HCT116 (cell line): Measurements from ENCODE around the gene DNASE1L1. TPM values are rescaled to one million over a fixed set of nuclear protein-coding genes. Genes with fewer than 3 reads are reported as not detected.

Experiments
- ATAC-seq: fragments of 200-7000 bp; cut with Tn5 transposase; 2 replicates; pipeline ENCODE4 v1.9.1; 2020; ENCODE audit warnings: mild to moderate bottlenecking, moderate library complexity
- BruUV-seq: library from RNA; stranded (reverse); fragments of 400-500 nt; replicated peaks from 2 replicates; lab custom pipeline; 2021; lab: Mats Ljungman, UMichigan
- CTCF ChIA-PET: fragments of 300-600 bp; sonication (Branson Sonifier 250); formaldehyde crosslinking; loops from one replicate; lab custom pipeline; 2021; ENCODE audit warnings: antibody characterized with exemption; lab: Charles Lee
- POLR2A ChIA-PET: fragments of 300-600, 350-600 bp; sonication (Branson Sonifier 250); formaldehyde crosslinking; loops from one replicate; lab custom pipeline; 2021; ENCODE audit warnings: antibody characterized with exemption; lab: Charles Lee
- RAD21 ChIA-PET, 2 experiments: fragments of 300-600 bp; sonication (Branson Sonifier 250); formaldehyde crosslinking; loops; one replicate each; lab custom pipeline; 2023; ENCODE audit warnings: low total read pairs in 2 of 2; ENCODE audit not compliant: uncharacterized antibody in 2 of 2, unreplicated experiment in 2 of 2, low non-redundant PET in 1 of 2; lab: Charles Lee
- DNase-seq: peaks from one replicate; pipeline ENCODE4 v3.0.0-alpha.2; 2010; ENCODE audit warnings: low read depth, low spot score
- H2AFZ ChIP-seq: fragments of 200-600 bp; shearing (Covaris generic), sonication (generic); 2 replicates; pipeline ENCODE4 v1.6.1; 2017; ENCODE audit warnings: low read depth, mixed run types, mixed read lengths, antibody characterized with exemption, low read length; ENCODE audit not compliant: poor library complexity, severe bottlenecking
- H3K27ac ChIP-seq: 2 replicates; pipeline ENCODE4 v1.5.1; 2012; ENCODE audit warnings: low read depth, low read length
- H3K27me3 ChIP-seq: fragments of 200-600 bp; sonication (generic); 2 replicates; pipeline ENCODE4 v1.6.1; 2016; ENCODE audit warnings: mixed run types, low read length, mixed read lengths; ENCODE audit not compliant: insufficient read depth
- H3K36me3 ChIP-seq, 2 experiments: fragments of 200-500 bp in 1 of 2; fragments of 200-600 bp in 1 of 2; sonication (Bioruptor generic) in 1 of 2; sonication (generic) in 1 of 2; 2 replicates each; pipeline versions ENCODE4 v1.5.1 to v1.6.1; 2014 to 2016; ENCODE audit warnings: low read length in 2 of 2, inconsistent platforms in 1 of 2, mixed read lengths in 1 of 2, mixed run types in 1 of 2; ENCODE audit not compliant: insufficient read depth in 2 of 2, control insufficient read depth in 1 of 2
- H3K4me1 ChIP-seq, 2 experiments: fragments of 200-600 bp in 1 of 2; sonication (generic) in 1 of 2; 2 replicates each; pipeline versions ENCODE4 v1.5.1 to v1.6.1; 2012 to 2017; ENCODE audit warnings: low read length in 2 of 2, inconsistent platforms in 1 of 2, mild to moderate bottlenecking in 1 of 2, mixed read lengths in 1 of 2, mixed run types in 1 of 2, moderate library complexity in 1 of 2; ENCODE audit not compliant: insufficient read depth in 2 of 2, control insufficient read depth in 1 of 2
- H3K4me2 ChIP-seq: fragments of 200-600 bp; sonication (generic); 2 replicates; pipeline ENCODE4 v1.6.1; 2017; ENCODE audit warnings: mixed run types, low read length, mixed read lengths
- H3K4me3 ChIP-seq, 2 experiments: fragments of 200-600 bp in 1 of 2; sonication (generic) in 1 of 2; replicated peaks in 1 of 2; 2 replicates each; pipeline ENCODE4 v1.5.1; 2011 to 2016; ENCODE audit warnings: low read length in 2 of 2, control low read depth in 1 of 2, low read depth in 1 of 2, mild to moderate bottlenecking in 1 of 2, mixed read lengths in 1 of 2, mixed run types in 1 of 2
- H3K79me2 ChIP-seq: fragments of 200-600 bp; sonication (generic); 2 replicates; pipeline ENCODE4 v1.6.1; 2017; ENCODE audit warnings: mild to moderate bottlenecking, mixed run types, low read length, moderate library complexity, mixed read lengths; ENCODE audit not compliant: insufficient read depth
- H3K9ac ChIP-seq: fragments of 200-600 bp; sonication (generic); 2 replicates; pipeline ENCODE4 v1.6.1; 2016; ENCODE audit warnings: low read length, mixed read lengths
- H3K9me2 ChIP-seq: fragments of 200-600 bp; sonication (generic), shearing (Covaris generic); 2 replicates; pipeline ENCODE4 v1.6.1; 2017; ENCODE audit warnings: mixed run types, mild to moderate bottlenecking, moderate library complexity; ENCODE audit not compliant: insufficient read depth
- H3K9me3 ChIP-seq, 2 experiments: fragments of 200-500 bp in 1 of 2; fragments of 200-600 bp in 1 of 2; sonication (Bioruptor generic) in 1 of 2; sonication (generic) in 1 of 2; 2 replicates each; pipeline ENCODE4 v1.6.1; 2014 to 2017; ENCODE audit warnings: low read length in 2 of 2, mixed read lengths in 2 of 2, inconsistent platforms in 1 of 2, low read depth in 1 of 2, mild to moderate bottlenecking in 1 of 2, mixed run types in 1 of 2, moderate library complexity in 1 of 2; ENCODE audit not compliant: control insufficient read depth in 1 of 2, insufficient read depth in 1 of 2
- H4K20me1 ChIP-seq: fragments of 200-600 bp; sonication (generic), shearing (Covaris generic); 2 replicates; pipeline ENCODE4 v1.6.1; 2017; ENCODE audit warnings: mixed run types, mild to moderate bottlenecking, moderate library complexity; ENCODE audit not compliant: insufficient read depth
- CEBPB ChIP-seq: IDR thresholded peaks from 2 replicates; pipeline ENCODE4 v1.6.1; 2012; ENCODE audit warnings: low read depth
- ELF1 ChIP-seq: IDR thresholded peaks from 2 replicates; pipeline ENCODE4 v1.6.1; 2012; ENCODE audit warnings: low read depth, borderline replicate concordance
- EZH2 ChIP-seq: fragments of 200-600 bp; sonication (generic); IDR thresholded peaks from 2 replicates; pipeline ENCODE4 v1.6.1; 2017; ENCODE audit warnings: antibody characterized with exemption, mixed run types
- FOSL1 ChIP-seq: IDR thresholded peaks from 2 replicates; pipeline ENCODE4 v1.6.1; 2012; ENCODE audit warnings: low read depth
- YY1 ChIP-seq: IDR thresholded peaks from 2 replicates; pipeline ENCODE4 v1.6.1; 2011; ENCODE audit warnings: low read length, low read depth, moderate library complexity, mild to moderate bottlenecking; ENCODE audit not compliant: insufficient replicate concordance; ENCODE audit errors: extremely low read depth
- ZFX ChIP-seq: fragments of 450-650 bp; IDR thresholded peaks from 2 replicates; pipeline ENCODE4 v1.6.1; 2017
- ZNF274 ChIP-seq: fragments of 200-500 bp; sonication (Bioruptor generic); IDR thresholded peaks from 2 replicates; pipeline ENCODE4 v1.6.1; 2014; ENCODE audit warnings: mild to moderate bottlenecking, low read depth, low read length, inconsistent platforms
- intact Hi-C: fragments of 100-400 bp; cut with micrococcal nuclease; formaldehyde crosslinking; loops from 2 replicates; pipeline ENCODE4 v1.10.0; 2022
- total RNA-seq: library from RNA; stranded (reverse); gene quantifications from one replicate; pipeline ENCODE4 v1.2.1, GENCODE V29; 2021; ENCODE audit not compliant: unreplicated experiment
- TF ChIP-seq, protein P1 (sequence below): IDR thresholded peaks from 2 replicates; pipeline ENCODE4 v1.6.1; 2012; ENCODE audit warnings: low read depth

DNASE1L1 gene
- total RNA-seq, 1 experiment from 2014 or later: 16.5 TPM

DNA sequence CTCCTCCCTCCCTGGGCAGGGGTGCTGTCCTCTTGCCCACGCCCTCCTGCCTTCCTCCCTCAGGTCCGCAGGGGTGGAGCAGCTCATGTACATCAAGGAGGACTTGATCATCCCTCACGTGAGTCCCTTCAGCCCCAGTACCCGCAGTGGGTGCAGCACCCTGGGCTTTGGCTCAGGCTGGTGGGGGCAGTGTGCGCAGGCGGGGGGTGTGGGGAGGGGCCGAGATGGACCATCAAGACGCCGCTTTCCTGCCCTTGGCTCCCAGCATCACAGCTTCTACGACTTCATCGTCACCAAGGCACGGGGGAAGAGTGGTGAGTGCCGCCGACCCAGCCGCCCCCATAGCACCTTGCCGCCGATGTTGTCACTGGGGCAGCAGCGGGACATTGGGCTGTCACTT is 40.6 kb upstream of the DNASE1L1 start:
- ChIA-PET CTCF (no interaction called here), RAD21 (no interaction called here)
- intact Hi-C loops: no loop called here

More for the DNA sequence above, 40.6 kb upstream of the DNASE1L1 start:
- Histone ChIP-seq H3K36me3 (no peaks in the 10 kb centered on the region), H3K9ac (no peak overlapping the region), H3K9me2 (no peaks in the 10 kb centered on the region), H3K9me3 (no peaks in the 10 kb centered on the region)
- no TSS peak for BruUV-seq
- ATAC-seq: no peak
- POLR2A ChIA-PET: no interaction called here
- TF ChIP-seq CEBPB (no peak), ELF1 (no peak), EZH2 (no peak), FOSL1 (no peak), ZFX (no peak), YY1 (no peak), ZNF274 (no peak)
- TF ChIP-seq, protein P1, sequence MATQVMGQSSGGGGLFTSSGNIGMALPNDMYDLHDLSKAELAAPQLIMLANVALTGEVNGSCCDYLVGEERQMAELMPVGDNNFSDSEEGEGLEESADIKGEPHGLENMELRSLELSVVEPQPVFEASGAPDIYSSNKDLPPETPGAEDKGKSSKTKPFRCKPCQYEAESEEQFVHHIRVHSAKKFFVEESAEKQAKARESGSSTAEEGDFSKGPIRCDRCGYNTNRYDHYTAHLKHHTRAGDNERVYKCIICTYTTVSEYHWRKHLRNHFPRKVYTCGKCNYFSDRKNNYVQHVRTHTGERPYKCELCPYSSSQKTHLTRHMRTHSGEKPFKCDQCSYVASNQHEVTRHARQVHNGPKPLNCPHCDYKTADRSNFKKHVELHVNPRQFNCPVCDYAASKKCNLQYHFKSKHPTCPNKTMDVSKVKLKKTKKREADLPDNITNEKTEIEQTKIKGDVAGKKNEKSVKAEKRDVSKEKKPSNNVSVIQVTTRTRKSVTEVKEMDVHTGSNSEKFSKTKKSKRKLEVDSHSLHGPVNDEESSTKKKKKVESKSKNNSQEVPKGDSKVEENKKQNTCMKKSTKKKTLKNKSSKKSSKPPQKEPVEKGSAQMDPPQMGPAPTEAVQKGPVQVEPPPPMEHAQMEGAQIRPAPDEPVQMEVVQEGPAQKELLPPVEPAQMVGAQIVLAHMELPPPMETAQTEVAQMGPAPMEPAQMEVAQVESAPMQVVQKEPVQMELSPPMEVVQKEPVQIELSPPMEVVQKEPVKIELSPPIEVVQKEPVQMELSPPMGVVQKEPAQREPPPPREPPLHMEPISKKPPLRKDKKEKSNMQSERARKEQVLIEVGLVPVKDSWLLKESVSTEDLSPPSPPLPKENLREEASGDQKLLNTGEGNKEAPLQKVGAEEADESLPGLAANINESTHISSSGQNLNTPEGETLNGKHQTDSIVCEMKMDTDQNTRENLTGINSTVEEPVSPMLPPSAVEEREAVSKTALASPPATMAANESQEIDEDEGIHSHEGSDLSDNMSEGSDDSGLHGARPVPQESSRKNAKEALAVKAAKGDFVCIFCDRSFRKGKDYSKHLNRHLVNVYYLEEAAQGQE: no peak
- TF ChIP-seq, all 23 proteins: peak for 0
- Histone ChIP-seq H3K4me2 (no peak overlapping the region), H3K27me3 (no peaks in the 10 kb centered on the region), H3K4me1 (peaks cover 6 to 7% of the 10 kb centered on the region in 2 experiments; a peak in 3 of 4 replicates), H3K27ac (no peak overlapping the region), H3K4me3 (no peak overlapping the region), H2AFZ (no peak overlapping the region), H4K20me1 (no peaks in the 10 kb centered on the region), H3K79me2 (peaks cover 5% of the 10 kb centered on the region; the same call in 1 of the 2 replicates)
- no peak for DNase-seq
